Effector CD8-positive, alpha-beta T cell (primary cell): ENCODE measurements around the gene BAIAP2L2.
"Not testable (repeated sequence)": the region's sequence is repeated elsewhere in the genome, so short reads cannot be mapped to it uniquely, and the experiment has no call there.

Experiments
- DNase-seq: peaks from one replicate; lab custom pipeline; 2025; lab: John Stamatoyannopoulos, UW

BAIAP2L2 gene

DNA sequence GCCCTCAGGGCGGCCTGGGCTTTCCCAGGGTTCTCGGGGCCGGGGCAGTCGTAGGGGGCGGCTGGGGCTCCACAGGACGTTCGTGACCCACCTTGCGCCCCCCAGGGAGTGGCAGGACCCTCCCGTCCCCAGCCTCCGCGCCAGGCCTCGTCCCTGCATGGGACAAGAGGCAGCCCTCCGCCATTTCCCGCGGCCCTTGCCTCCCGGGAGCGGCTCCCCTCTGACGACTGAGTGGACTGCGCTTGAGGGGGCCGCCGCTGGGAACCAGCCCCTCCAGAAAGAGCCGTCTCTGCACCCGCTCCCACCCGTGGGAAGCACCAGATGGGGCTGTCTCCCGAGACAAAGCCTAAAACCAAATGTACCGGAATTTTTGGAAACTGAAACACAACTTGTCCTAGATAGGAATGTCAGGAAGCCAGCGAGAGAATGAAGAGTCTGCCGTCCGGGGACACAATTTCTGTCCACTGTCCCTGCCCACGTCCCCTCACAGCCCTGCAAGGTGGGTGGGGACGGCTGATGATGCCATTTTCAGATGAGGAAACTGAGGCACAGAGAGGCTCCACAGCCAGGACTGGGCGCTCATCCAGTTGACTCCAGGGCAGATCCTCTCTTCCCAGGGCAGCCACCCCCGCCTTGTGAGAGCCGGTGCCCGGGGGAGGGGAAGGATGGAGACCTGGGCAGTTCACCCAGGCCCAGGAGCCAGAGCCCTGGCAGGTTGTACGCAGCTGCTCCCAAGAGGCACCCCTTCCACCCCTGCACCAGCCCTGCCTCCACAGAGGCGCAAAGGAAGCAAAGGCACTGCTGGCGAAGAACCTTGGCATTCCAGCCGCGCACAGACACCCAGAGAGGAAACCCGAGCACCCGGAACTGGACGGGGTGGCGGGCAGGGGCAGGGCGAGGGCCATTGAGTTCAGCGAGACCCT is 71.3 kb downstream of the BAIAP2L2 start:
- DNase-seq, result no peak

DNA sequence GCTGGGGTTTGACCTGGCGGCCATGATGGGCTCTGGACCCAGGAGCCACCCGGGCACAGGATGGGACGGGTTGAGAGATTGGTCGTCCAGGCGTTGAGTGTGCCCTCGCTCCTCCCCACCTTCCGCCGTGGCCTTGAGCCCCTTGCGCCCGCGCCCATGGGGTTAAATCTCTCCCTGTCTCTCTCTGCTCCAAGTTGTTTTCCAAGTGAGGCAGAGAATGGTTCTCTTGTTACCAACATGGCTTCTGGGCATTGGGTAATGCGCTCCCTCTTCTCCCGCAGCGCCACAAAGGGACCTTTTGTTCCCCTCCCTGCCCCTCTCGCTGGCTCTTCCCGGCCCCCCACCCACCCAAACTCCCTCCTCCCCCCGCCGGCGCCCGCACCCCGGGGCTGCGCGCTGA is 72.1 kb downstream of the BAIAP2L2 start:
- no peak for DNase-seq

DNA sequence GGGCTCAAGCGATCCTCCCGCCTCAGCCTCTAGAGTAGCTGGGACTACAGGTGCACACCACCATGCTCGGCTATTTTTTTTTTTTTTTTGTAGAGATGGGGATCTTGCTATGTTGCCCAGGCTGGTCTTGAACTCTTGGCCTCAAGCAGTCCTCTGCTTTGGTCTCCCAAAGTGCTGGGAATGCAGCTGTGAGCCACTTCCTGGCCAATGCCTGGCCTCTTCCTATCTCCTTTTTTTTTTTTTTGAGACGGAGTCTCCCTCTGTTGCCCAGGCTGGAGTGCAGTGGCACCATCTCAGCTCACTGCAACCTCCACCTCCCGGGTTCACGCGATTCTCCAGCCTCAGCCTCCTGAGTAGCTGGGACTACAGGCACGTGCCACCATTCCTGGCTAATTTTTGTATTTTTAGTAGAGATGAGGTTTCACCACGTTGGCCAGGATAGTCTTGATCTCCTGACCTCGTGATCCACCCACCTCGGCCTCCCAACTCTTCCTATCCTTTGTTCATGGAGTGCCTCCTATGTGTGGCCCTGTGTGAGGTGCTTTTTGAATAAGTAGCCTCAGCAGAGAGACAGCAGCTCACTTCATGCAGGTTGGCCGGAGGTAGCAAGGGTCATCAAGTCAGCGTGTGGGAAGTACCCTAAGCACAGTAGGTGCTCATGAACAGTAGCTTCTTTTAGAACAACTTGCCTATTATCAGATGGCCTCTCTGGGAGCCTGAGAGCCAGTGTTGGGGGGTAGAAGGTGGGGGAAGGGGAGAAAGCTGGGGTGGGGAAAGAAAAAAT is 72.9 kb downstream of the BAIAP2L2 start:
- DNase-seq, result not testable (repeated sequence)

DNA sequence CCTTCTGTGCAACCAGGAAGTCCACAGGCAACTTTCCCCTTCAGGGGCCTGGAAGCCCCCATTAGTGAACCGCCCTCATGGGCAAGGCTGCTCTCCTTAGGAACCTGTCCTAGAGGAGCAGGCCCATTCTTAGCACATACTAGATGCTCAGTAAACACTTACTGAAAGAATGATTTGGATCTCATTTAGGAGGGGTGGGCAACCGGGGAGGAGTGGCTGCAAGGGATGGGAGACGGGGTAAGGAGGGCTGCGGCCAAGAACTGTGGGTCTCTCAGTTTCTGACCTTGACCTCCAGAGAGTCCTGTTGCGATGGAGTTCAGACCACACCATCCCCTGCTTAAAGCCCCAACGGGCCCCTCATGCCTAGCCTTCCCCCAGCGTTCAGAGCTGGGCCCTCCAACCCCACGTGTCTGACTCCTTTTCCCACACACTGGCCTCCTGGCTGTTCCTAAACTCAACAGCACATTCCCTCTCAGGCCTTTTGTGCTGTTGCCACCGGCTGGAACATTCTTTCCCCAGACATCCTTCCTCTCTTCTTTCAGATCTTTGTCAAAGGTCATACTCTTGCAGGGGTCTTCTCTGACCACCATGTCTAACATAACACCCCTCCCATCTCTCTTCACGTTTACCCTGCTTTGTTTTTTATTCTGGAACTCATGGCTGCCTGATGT is 74.0 kb downstream of the BAIAP2L2 start:
- no peak for DNase-seq

DNA sequence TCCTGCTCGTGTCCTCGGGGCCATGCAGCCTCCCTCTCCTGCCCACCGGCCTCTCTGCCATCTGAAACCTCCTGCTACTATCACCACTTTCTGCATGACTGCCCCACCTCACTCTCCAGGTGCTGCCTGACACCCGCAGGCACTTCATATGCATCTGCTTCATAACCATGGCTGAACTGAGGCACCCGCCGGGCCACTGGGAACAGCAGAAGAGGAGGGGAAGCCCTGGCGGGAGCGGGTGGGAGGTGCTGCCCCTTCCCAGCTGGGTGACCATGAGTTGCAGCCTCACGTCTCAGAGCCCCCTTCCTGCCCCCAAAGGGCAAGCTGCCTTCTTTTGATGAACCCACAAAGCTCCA is 75.0 kb downstream of the BAIAP2L2 start:
- DNase-seq, result no peak
